MM.1S (cell line): ENCODE data around the gene RHOT2.

Experiments used
- DNase-seq: peaks from one replicate; pipeline ENCODE4 v3.0.0-alpha.2; 2015
- H2AFZ ChIP-seq: fragments of 300-600 bp; sonication (generic); 2 replicates; pipeline ENCODE4 v1.6.0; 2016; ENCODE audit warnings: antibody characterized with exemption, low read length
- H3F3A ChIP-seq: fragments of 300-600 bp; sonication (generic); 2 replicates; pipeline ENCODE4 v1.6.1; 2016; ENCODE audit warnings: mild to moderate bottlenecking, antibody characterized with exemption, low read length, moderate library complexity, mixed read lengths; ENCODE audit not compliant: insufficient read depth
- H3K27ac ChIP-seq: fragments of 300-600 bp; sonication (generic); 2 replicates; pipeline ENCODE4 v1.5.1; 2016; ENCODE audit warnings: mild to moderate bottlenecking, low read length
- H3K27me3 ChIP-seq: fragments of 300-600 bp; sonication (generic); replicated peaks from 2 replicates; pipeline ENCODE4 v1.6.0; 2016; ENCODE audit warnings: low read length; ENCODE audit not compliant: insufficient read depth
- H3K36me3 ChIP-seq: fragments of 300-600 bp; sonication (generic); replicated peaks from 2 replicates; pipeline ENCODE4 v1.6.1; 2016; ENCODE audit warnings: mild to moderate bottlenecking, low read length, mixed read lengths; ENCODE audit not compliant: insufficient read depth
- H3K4me1 ChIP-seq: fragments of 300-600 bp; sonication (generic); 2 replicates; pipeline ENCODE4 v1.6.1; 2016; ENCODE audit warnings: low read length, mixed read lengths
- H3K4me2 ChIP-seq: fragments of 300-600 bp; sonication (generic); 2 replicates; pipeline ENCODE4 v1.6.0; 2016; ENCODE audit warnings: low read depth, low read length
- H3K4me3 ChIP-seq: fragments of 300-600 bp; sonication (generic); 2 replicates; pipeline ENCODE4 v1.5.1; 2016; ENCODE audit warnings: low read length, mixed read lengths
- H3K79me2 ChIP-seq: fragments of 300-600 bp; sonication (generic); 2 replicates; pipeline ENCODE4 v1.6.1; 2016; ENCODE audit warnings: mixed run types, low read length, mixed read lengths
- H3K9ac ChIP-seq: fragments of 300-600 bp; sonication (generic); 2 replicates; pipeline ENCODE4 v1.6.1; 2016; ENCODE audit warnings: low read length, mixed read lengths
- H3K9me2 ChIP-seq: fragments of 300-600 bp; sonication (generic); replicated peaks from 2 replicates; pipeline ENCODE4 v1.6.1; 2016; ENCODE audit warnings: mild to moderate bottlenecking, low read length, mixed read lengths; ENCODE audit not compliant: insufficient read depth
- H3K9me3 ChIP-seq: fragments of 300-600 bp; sonication (generic); replicated peaks from 2 replicates; pipeline ENCODE4 v1.6.1; 2016; ENCODE audit warnings: mild to moderate bottlenecking, low read length, mixed read lengths; ENCODE audit not compliant: insufficient read depth
- H4K20me1 ChIP-seq: fragments of 300-600 bp; sonication (generic); 2 replicates; pipeline ENCODE4 v1.6.1; 2016; ENCODE audit warnings: mild to moderate bottlenecking, low read length, moderate library complexity, mixed read lengths; ENCODE audit not compliant: insufficient read depth
- EZH2 ChIP-seq: fragments of 300-600 bp; sonication (generic); optimal IDR thresholded peaks from 2 replicates; pipeline ENCODE3; 2017; ENCODE audit warnings: low read depth, mild to moderate bottlenecking, antibody characterized with exemption, low read length, mixed read lengths
- EZH2phosphoT487 ChIP-seq: fragments of 300-600 bp; sonication (generic); IDR thresholded peaks from 2 replicates; pipeline ENCODE4 v1.6.1; 2018; ENCODE audit warnings: antibody characterized with exemption, low read length
- TF ChIP-seq, protein P1 (sequence below): fragments of 300-600 bp; sonication (generic); IDR thresholded peaks from 2 replicates; pipeline ENCODE4 v1.5.1; 2016; ENCODE audit warnings: antibody characterized with exemption, low read length, mixed read lengths

Gene RHOT2

DNA sequence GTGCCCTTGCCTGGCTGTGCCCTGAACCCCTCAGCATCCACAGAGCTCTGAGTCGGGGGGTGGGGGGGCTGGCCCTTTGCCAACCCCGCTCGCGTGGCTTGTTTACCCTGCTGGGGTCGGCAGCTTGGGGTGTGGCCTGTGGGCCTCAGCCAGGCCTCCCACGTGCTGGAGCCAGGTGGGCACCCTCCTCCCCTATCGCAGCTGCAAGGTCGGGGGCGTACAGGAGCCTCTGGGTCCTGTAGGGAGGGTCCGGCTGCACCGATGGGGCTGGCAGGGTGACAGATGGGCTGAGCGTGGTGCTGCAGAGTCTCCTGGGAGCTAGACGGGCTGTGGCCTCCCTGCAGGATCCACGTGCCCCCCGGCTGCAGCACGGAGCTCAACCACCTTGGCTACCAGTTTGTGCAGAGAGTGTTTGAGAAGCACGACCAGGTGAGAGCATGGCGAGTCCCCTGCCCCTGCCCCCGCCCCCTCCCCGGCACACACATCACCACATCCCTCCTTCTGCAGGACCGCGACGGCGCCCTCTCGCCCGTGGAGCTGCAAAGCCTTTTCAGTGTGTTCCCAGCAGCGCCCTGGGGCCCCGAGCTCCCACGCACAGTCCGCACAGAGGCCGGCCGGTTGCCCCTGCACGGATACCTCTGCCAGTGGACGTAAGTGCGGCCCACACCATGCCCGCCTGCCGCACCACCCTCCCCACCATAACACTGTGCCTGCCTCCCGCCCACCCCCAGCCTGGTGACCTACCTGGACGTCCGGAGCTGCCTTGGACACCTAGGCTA is 3.6 kb downstream of the RHOT2 start:
- no peak overlapping the region for H3K4me3 ChIP-seq
- no peak overlapping the region for H2AFZ ChIP-seq
- no peaks in the 10 kb centered on the region for H3K27me3 ChIP-seq
- H3K36me3 ChIP-seq, result no peaks in the 10 kb centered on the region; the same call in 1 of the 2 replicates
- peaks cover 24% of the 10 kb centered on the region for H3K79me2 ChIP-seq
- H3K4me2 ChIP-seq, result no peak overlapping the region
- H3K9me3 ChIP-seq, result no peaks in the 10 kb centered on the region
- no peak for TF ChIP-seq EZH2
- TF ChIP-seq, protein P1, sequence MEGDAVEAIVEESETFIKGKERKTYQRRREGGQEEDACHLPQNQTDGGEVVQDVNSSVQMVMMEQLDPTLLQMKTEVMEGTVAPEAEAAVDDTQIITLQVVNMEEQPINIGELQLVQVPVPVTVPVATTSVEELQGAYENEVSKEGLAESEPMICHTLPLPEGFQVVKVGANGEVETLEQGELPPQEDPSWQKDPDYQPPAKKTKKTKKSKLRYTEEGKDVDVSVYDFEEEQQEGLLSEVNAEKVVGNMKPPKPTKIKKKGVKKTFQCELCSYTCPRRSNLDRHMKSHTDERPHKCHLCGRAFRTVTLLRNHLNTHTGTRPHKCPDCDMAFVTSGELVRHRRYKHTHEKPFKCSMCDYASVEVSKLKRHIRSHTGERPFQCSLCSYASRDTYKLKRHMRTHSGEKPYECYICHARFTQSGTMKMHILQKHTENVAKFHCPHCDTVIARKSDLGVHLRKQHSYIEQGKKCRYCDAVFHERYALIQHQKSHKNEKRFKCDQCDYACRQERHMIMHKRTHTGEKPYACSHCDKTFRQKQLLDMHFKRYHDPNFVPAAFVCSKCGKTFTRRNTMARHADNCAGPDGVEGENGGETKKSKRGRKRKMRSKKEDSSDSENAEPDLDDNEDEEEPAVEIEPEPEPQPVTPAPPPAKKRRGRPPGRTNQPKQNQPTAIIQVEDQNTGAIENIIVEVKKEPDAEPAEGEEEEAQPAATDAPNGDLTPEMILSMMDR, result no peak
- no peak for TF ChIP-seq EZH2phosphoT487
- no peak for DNase-seq
- H3F3A ChIP-seq, result no peaks in the 10 kb centered on the region
- no peak overlapping the region for H3K9ac ChIP-seq
- H3K27ac ChIP-seq, result no peak overlapping the region
- no peaks in the 10 kb centered on the region for H3K9me2 ChIP-seq
- H4K20me1 ChIP-seq, result no peaks in the 10 kb centered on the region
- peaks cover 11% of the 10 kb centered on the region; the same call in 1 of the 2 replicates for H3K4me1 ChIP-seq

DNA sequence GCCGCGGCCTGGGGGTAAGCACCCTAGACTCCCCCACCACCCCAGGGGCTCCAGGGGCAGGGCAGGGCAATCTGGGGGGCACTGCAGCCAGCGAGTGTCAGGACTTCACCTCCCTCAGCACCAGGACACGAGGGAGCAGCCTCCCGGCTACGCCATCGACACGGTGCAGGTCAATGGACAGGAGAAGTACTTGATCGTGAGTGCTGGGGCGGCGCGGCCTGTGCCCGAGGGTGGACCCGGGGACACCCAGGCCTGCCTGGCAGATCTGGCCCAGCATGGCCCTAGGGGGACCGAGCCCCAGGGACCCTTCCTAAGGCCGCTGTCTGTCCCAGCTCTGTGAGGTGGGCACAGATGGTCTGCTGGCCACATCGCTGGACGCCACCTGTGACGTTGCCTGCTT is 4.4 kb downstream of the RHOT2 start:
- Histone ChIP-seq H3K9me2 (no peaks in the 10 kb centered on the region), H3K4me1 (peaks cover 9% of the 10 kb centered on the region; the same call in 1 of the 2 replicates), H3K4me2 (no peak overlapping the region), H3K79me2 (peaks cover 24% of the 10 kb centered on the region), H3K9me3 (no peaks in the 10 kb centered on the region), H3K4me3 (no peak overlapping the region), H3F3A (no peaks in the 10 kb centered on the region), H3K36me3 (no peaks in the 10 kb centered on the region; the same call in 1 of the 2 replicates), H3K9ac (no peak overlapping the region), H3K27ac (no peak overlapping the region), H4K20me1 (no peaks in the 10 kb centered on the region), H2AFZ (no peak overlapping the region), H3K27me3 (no peaks in the 10 kb centered on the region)
- no peak for DNase-seq
- TF ChIP-seq EZH2phosphoT487 (no peak), EZH2 (no peak)
- TF ChIP-seq, protein P1, result no peak

DNA sequence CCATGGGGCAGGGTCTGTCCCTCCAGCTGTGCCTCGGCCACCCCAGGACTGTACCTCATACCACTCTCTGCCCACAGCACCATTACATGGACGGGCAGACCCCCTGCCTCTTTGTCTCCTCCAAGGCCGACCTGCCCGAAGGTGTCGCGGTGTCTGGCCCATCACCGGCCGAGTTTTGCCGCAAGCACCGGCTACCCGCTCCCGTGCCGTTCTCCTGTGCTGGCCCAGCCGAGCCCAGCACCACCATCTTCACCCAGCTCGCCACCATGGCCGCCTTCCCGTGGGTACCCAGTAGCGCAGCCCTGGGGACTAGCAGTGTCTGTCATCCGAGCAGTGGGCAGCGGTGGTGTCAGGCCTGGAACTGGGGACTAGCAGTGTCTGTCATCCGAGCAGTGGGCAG is 4.9 kb downstream of the RHOT2 start:
- Histone ChIP-seq H3K36me3 (no peaks in the 10 kb centered on the region; the same call in 1 of the 2 replicates), H3K4me1 (0 out of 2 replicates have a peak, but pooled peaks cover 6% of the 10 kb centered on the region), H4K20me1 (no peaks in the 10 kb centered on the region), H3K4me3 (no peak overlapping the region), H3K27ac (no peak overlapping the region), H3K4me2 (no peak overlapping the region), H3K9ac (no peak overlapping the region), H3F3A (no peaks in the 10 kb centered on the region), H3K79me2 (peaks cover 24% of the 10 kb centered on the region), H3K9me3 (no peaks in the 10 kb centered on the region), H3K9me2 (no peaks in the 10 kb centered on the region), H2AFZ (no peak overlapping the region), H3K27me3 (no peaks in the 10 kb centered on the region)
- DNase-seq, result no peak
- TF ChIP-seq EZH2phosphoT487 (no peak), EZH2 (no peak)
- TF ChIP-seq, protein P1, result no peak
